Measurements from ENCODE around the gene PSMB4. TPM values are rescaled to one million over a fixed set of nuclear protein-coding genes. Genes with fewer than 3 reads are reported as not detected.

PSMB4 gene
- polyA plus RNA-seq, 1 donor (not counting 4 experiments of a cell fraction or from before 2014, with no cell fraction given), result 340 TPM

- H3K9ac ChIP-seq (ENCODE audit: control insufficient read depth, extremely low read depth, insufficient read depth, low read length), result no peak overlapping the region
- no peaks in the 10 kb centered on the region for H3K9me3 ChIP-seq (ENCODE audit: control insufficient read depth, low read depth, low read length)
- H4K20me1 ChIP-seq (ENCODE audit: control insufficient read depth, extremely low read depth, insufficient read depth, low read length), result no peaks in the 10 kb centered on the region
- no peak for FAIRE-seq
- peaks cover 4% of the 10 kb centered on the region for H3K4me1 ChIP-seq (ENCODE audit: control insufficient read depth, extremely low read depth, insufficient read depth, low read length)
- no peak overlapping the region for H3K4me3 ChIP-seq (ENCODE audit: control insufficient read depth in 2 of 3, extremely low read depth in 1 of 3, insufficient read depth in 2 of 3, low read depth in 1 of 3, low read length in 3 of 3)
- no peak overlapping the region for H3K27ac ChIP-seq (ENCODE audit: control insufficient read depth, insufficient read depth, low read length)
- dilution Hi-C loops (cut with MboI; ENCODE audit: extremely low pct_ligation_motif_present, low sequenced_read_pairs), result no loop called here
- DNase-seq (ENCODE audit: low read depth, low spot score), result no peak
- TF ChIP-seq CTCF (optimal IDR thresholded peaks at IDR 0.05 in 1 of 3, IDR thresholded peaks at IDR 0.05 in 1 of 3, conservative IDR thresholded peaks at IDR 0.05 in 1 of 3; ENCODE audit: extremely low read depth in 1 of 3, insufficient read depth in 2 of 3, low read length in 3 of 3), result no peak
- TF ChIP-seq EZH2 (IDR thresholded peaks at IDR 0.05; ENCODE audit: low read length), result no peak
- H3K27me3 ChIP-seq (ENCODE audit: control insufficient read depth, extremely low read depth, insufficient read depth, low read length), result no peaks in the 10 kb centered on the region
- H3K79me2 ChIP-seq (ENCODE audit: control insufficient read depth, insufficient read depth, low read length), result no peaks in the 10 kb centered on the region
- H3K36me3 ChIP-seq (ENCODE audit: control insufficient read depth in 2 of 2, extremely low read depth in 1 of 2, insufficient read depth in 2 of 2, low read length in 2 of 2), result no peaks in the 10 kb centered on the region
- H3K4me2 ChIP-seq (ENCODE audit: control insufficient read depth, extremely low read depth, insufficient read depth, low read depth, low read length), result no peak overlapping the region
- no peak overlapping the region for H2AFZ ChIP-seq (ENCODE audit: control insufficient read depth, low read length)
- H3K9me1 ChIP-seq (ENCODE audit: control insufficient read depth, extremely low read depth, insufficient read depth, low read length), result no peaks in the 10 kb centered on the region
Measured at GRCh38 chr1:151369621-151370048, 29.7 kb upstream of the PSMB4 start.

- H3K9ac ChIP-seq (ENCODE audit: control insufficient read depth, extremely low read depth, insufficient read depth, low read length), result no peak overlapping the region
- H3K9me3 ChIP-seq (ENCODE audit: control insufficient read depth, low read depth, low read length), result no peaks in the 10 kb centered on the region
- H3K27ac ChIP-seq (ENCODE audit: control insufficient read depth, insufficient read depth, low read length), result no peak overlapping the region
- H3K4me2 ChIP-seq (ENCODE audit: control insufficient read depth, extremely low read depth, insufficient read depth, low read depth, low read length), result no peak overlapping the region
- H3K4me1 ChIP-seq (ENCODE audit: control insufficient read depth, extremely low read depth, insufficient read depth, low read length), result peaks cover 4% of the 10 kb centered on the region
- dilution Hi-C loops (cut with MboI; ENCODE audit: extremely low pct_ligation_motif_present, low sequenced_read_pairs), result no loop called here
- no peaks in the 10 kb centered on the region for H3K27me3 ChIP-seq (ENCODE audit: control insufficient read depth, extremely low read depth, insufficient read depth, low read length)
- DNase-seq (ENCODE audit: low read depth, low spot score), result no peak
- no peak overlapping the region for H2AFZ ChIP-seq (ENCODE audit: control insufficient read depth, low read length)
- H3K9me1 ChIP-seq (ENCODE audit: control insufficient read depth, extremely low read depth, insufficient read depth, low read length), result no peaks in the 10 kb centered on the region
- H4K20me1 ChIP-seq (ENCODE audit: control insufficient read depth, extremely low read depth, insufficient read depth, low read length), result no peaks in the 10 kb centered on the region
- no peak overlapping the region for H3K4me3 ChIP-seq (ENCODE audit: control insufficient read depth in 2 of 3, extremely low read depth in 1 of 3, insufficient read depth in 2 of 3, low read depth in 1 of 3, low read length in 3 of 3)
- no peaks in the 10 kb centered on the region for H3K79me2 ChIP-seq (ENCODE audit: control insufficient read depth, insufficient read depth, low read length)
- no peak for FAIRE-seq
- TF ChIP-seq EZH2 (IDR thresholded peaks at IDR 0.05; ENCODE audit: low read length) (no peak), CTCF (optimal IDR thresholded peaks at IDR 0.05 in 1 of 3, IDR thresholded peaks at IDR 0.05 in 1 of 3, conservative IDR thresholded peaks at IDR 0.05 in 1 of 3; ENCODE audit: extremely low read depth in 1 of 3, insufficient read depth in 2 of 3, low read length in 3 of 3) (no peak)
- no peaks in the 10 kb centered on the region for H3K36me3 ChIP-seq (ENCODE audit: control insufficient read depth in 2 of 2, extremely low read depth in 1 of 2, insufficient read depth in 2 of 2, low read length in 2 of 2)
Measured at GRCh38 chr1:151370211-151370911, 29.0 kb upstream of the PSMB4 start.

All from keratinocyte (primary cell).